NCI-H128 (cell line): ENCODE results near the gene VANGL2.

Experiments
- DNase-seq: peaks from one replicate; lab custom pipeline; 2025; ENCODE audit not compliant: unreplicated experiment; lab: John Stamatoyannopoulos, UW

Gene VANGL2

GRCh38 chr1:160400223-160400645 is at the start of gene VANGL2:
VANGL2 (plus strand) TSS chr1:160400564; CDS start chr1:160415838, 15,274 bp downstream.
- peak; percentile 77 for DNase-seq

DNA sequence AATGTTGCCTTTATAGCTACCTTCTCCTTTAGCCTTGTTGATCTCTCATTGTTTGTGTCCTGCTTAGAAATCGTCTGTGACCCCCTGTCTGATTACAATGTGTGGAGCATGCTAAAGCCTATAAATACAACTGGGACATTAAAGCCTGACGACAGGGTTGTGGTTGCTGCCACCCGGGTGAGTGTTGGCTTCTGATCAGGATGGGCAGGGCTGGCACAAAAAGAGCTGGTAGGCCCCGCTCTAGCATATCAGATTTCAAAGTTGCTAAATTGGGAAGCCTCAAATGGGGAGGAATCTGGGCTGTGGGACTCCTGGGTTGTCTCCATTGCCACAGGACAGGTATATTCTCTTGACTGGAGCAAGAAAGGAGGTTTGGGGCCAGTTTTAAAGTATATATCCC is 48.7 kb upstream of the VANGL2 start:
- no peak for DNase-seq

- DNase-seq = no peak
Measured at GRCh38 chr1:160352555-160352954, 47.8 kb upstream of the VANGL2 start.

DNA sequence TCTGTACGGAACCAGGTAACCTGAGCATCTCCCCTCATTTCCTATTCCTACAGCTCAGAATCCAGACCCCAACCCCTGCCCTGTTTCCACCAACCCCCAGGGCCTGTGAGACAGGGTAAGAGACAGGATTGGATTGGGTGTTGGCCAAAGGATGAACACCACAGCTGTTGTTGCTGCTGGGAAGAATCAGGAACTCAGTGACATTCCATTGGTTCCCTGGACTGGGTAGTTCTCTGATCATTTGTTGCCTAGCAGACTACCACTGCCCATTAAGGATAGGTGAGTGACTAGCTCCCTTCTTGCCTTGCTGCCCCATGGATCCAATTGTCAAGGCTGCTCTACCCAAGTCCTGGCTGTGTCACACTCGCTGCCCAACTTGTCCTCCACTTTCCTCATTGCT is 47.1 kb upstream of the VANGL2 start:
- DNase-seq = no peak

DNA sequence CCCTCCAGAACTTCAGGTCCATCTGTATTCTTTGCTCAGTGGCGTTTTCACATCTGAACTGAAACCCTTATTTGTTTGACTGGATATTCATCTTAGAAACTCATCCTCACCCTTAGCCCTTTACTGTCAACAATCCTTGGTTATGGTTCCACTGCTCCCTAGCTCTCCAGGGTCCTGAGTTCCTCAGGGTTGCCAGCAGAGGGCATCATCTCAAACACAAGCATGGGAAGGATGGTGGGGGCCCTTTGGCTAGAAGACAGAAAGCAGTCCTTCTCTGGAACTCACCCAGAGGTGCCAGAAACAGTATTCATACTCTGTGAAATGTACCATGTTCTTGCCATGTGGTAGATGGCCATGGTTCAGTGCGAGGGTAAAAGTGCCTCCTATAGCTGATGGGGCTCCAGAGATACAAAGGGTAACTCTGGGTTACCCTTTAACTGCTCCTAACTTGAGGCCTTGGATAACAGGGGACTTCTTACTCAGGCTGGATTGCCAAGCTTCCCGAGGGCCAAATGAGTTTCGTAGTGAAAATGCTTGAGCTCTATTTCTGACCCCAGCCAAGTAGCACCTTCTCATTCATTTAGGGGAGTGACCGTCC is 45.9 kb upstream of the VANGL2 start:
- no peak for DNase-seq

GRCh38 chr1:160357286-160358002 is 42.9 kb upstream of the VANGL2 start:
- DNase-seq = no peak

DNA sequence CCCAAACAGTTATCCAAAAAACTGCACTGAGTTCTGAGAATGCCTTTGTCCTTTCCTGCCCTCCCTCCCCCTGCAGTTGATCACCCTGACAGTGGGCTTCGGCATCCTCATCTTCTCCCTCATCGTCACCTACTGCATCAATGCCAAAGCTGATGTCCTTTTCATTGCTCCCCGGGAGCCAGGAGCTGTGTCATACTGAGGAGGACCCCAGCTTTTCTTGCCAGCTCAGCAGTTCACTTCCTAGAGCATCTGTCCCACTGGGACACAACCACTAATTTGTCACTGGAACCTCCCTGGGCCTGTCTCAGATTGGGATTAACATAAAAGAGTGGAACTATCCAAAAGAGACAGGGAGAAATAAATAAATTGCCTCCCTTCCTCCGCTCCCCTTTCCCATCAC is 42.3 kb upstream of the VANGL2 start:
- DNase-seq = no peak

DNA sequence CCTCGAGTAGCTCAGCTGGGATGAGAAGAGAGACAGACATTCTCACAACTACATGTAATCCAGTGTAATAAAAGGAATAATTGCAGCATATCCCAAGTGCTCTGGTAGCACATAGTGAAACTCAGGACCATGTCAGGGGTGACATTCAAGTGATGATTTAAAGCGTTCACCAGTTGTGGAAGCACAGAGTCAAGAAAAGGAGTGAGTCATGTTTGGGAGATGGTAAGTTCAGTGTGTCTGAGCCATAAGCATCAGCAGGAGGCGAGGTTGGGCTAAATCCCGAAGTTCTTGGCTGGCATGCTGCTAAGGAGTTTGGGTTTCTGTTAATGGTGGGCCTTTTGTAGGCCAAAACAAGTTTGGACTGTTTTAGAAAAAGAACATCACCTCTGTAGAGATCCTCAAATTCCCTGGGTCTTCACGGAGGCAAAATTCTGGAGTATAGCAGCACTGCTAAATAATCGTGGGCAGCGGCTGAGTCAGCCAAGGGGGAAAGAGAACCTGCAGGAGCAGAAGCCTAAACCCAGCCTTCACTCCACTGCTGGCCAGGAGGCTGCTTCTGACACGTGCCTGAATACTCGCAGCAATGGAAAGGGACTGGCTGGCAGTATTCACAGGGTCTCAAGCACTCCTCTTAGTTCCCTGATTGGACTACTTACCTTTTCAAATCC is 40.7 kb upstream of the VANGL2 start:
- DNase-seq = no peak

DNA sequence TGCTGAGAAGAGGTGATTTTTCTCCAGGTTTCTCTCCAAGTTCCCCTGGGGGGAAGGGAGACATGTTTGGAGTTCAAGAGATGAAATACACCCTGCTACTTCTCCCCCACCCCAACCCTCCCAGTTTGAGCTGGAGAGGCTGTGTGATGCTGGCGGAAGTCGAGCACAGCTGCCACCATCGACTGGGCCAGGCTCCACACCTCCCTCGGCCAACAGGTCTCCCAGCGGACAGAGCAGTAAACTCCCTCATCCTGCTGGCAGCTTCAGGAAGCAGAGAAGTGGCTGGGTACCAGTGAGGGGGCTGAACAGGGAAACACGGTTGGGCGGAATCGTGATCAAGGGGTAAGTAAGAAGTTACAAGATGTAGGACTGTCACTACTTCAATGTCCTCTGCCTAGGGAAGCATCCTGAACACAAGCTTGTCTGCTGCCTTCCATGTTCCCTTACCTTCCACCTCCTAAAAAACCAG is 40.1 kb upstream of the VANGL2 start:
- no peak for DNase-seq

GRCh38 chr1:160361199-160361598 is 39.2 kb upstream of the VANGL2 start:
- DNase-seq = no peak

DNA sequence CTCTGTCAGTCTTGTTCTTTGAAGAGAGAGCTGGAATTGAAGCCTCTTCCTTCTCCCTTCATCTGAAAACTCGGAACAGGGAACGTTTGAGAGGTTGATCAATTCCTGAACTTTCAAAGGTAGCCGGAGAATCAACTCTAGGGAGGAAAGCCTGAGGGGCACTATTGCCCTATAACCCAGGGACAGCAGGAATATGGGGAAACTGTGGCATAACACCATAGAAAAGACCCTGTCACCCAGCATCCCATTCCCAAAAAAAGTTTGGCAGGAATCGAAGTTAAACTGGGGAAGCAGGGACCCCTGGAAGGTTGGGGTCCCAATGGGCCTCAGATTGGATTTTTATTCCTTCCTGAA is 38.6 kb upstream of the VANGL2 start:
- no peak for DNase-seq

GRCh38 chr1:160362168-160362957 is 38.0 kb upstream of the VANGL2 start:
- no peak for DNase-seq

- DNase-seq = no peak
Measured at GRCh38 chr1:160363010-160363409, 37.4 kb upstream of the VANGL2 start.

DNA sequence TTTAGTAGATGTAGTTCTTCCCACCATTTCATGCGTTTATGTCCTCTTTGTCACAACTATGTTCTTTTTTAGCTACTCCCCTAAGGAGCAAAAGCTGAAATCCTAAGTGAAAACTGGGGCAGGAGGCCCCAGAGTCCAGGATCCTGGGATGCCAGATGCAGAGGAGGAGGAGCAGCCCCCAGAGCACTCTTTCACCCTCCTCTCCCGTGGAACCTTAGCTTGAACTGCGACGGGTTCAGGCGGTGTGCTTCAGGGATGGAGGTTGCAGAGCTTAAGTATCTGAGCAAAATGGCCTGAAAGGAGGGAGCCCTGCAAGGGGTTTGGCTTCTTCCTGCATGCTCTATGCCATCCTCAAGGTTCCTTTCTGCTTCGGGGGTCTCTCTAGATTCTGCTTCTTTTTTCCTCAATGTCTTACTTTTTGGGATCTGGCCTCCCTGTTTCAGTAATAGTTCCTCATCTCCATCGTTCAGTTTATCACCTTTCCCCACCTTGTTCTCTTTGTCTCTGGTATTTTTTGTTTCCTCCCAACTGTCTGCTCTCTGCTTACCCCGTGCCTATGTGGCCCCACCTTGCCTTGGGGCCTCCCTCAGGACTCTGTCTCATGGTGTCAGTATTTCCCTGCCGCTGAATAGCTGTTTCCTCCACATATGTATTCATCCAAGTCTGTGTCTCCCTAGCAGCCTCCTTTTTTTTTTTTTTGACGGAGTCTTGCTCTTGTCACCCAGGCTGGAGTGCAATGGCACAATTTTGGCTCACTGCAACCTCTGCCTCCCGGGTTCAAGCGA is 36.2 kb upstream of the VANGL2 start:
- DNase-seq = no peak

DNA sequence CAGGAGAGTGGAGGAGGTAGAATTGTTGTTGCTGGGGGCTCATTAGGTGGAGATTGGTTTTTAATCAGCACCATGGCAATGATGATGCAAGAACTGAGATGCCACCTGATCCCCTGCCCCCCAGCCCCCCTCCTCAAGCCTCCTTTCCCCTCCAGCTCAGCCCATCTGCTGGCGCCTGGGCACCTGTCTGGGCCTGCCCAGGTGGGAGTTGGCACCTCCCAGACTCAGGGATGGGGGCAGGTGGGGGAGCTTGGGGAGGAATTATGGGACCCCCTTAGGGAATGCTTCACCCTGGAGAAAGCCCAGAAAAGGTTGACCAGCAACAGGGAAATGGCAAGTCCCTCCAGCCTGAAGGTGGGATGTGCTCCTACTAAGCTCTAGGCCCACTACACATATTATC is 35.0 kb upstream of the VANGL2 start:
- no peak for DNase-seq

DNA sequence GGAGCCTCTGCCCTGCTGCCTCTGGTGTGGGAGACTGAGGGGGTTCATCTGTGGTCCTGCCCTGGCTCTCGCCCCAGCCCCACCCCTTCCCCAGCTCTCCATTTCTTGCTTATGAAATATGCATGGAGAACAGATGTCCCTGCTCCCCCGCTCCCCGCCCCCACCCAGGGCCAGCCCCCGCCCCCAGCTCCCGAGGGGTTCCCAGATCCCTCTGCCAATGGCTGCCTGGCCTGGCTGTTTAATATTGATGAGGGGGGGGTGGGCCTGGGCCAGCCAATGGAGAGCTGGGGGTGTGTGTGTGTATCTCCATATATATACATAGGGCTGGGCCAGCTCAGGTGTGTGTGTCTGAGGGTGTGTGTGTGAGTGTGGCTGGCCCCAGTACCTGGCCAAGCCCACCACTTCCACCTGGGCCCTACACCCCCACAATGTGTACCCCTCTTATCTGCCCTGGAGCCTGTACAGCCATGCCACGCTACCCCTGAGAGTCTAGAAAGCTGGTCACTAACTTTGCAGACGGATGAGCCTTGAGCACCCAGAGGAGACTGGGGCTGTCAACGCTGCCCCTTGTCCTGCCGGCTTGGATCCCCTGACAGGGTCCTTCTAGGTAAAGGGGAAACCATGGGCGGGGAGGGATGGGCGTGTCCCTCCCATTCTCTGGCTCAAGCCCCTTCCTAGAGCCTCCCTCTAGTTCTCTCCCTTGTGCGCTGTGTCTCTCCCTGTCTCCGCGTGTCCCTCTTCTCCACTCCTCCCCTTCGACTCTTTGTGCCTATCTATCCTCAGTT is 33.4 kb upstream of the VANGL2 start, which contains the start of gene NHLH1:
Gene NHLH1 (plus strand): TSS at position 341 of the 785 bp plus-strand sequence. CDS start 3,661 bp downstream, outside the sequence.
- no peak for DNase-seq

- DNase-seq = no peak
Measured at GRCh38 chr1:160367516-160367900, 32.9 kb upstream of the VANGL2 start.

- DNase-seq = no peak
Measured at GRCh38 chr1:160367934-160368923, 32.1 kb upstream of the VANGL2 start.

DNA sequence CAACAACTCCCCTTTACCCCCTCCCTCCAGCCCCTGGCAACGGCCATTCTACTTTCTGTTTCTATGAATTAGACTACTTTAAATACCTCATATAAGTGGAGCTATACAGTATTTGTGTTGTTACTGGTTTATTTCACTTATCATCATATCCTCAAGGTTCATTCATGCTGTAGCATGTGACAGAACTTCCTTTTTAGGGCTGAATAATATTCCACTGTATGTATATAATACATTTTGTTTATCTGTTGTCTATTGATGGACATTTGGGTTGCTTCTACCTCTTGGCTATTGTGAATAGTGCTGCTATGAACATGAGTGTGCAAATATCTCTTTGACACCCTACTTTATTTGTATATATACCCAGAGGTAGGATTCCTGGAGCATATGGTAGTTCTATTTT is 31.3 kb upstream of the VANGL2 start:
- DNase-seq = no peak
